Measurements from ENCODE around the gene IFT80.
A peak's percentile ranks its signal among the peaks of the same experiment; 100 is the strongest.

IFT80 gene
- total RNA-seq: 12.5 to 36.2 (median 22.3) reads per million in 4 experiments

GRCh38 chr3:160399125-160400029 lies at the start of gene IFT80, which contains the start of gene SMC4:
Gene IFT80 (minus strand): TSS chr3:160399225. CDS start chr3:160384600, 14,625 bp downstream.
Gene SMC4 (plus strand): TSS chr3:160399650. CDS start chr3:160400827, 1,177 bp downstream.
- peak; percentile 95 for DNase-seq

GRCh38 chr3:160447544-160447943 lies 48.5 kb upstream of the IFT80 start:
- no peak for DNase-seq

- DNase-seq: no peak
These were observed 47.6 kb upstream of the IFT80 start for GRCh38 chr3:160446522-160447056.

- no peak for DNase-seq
These were observed 46.8 kb upstream of the IFT80 start for GRCh38 chr3:160445854-160446253.

GRCh38 chr3:160444411-160444810 lies 45.4 kb upstream of the IFT80 start:
- no peak for DNase-seq

- DNase-seq: no peak
These were observed 41.7 kb upstream of the IFT80 start for GRCh38 chr3:160440687-160441086.

GRCh38 chr3:160437083-160437455 lies 38.0 kb upstream of the IFT80 start:
- no peak for DNase-seq

- DNase-seq: no peak
These were observed 36.7 kb upstream of the IFT80 start for GRCh38 chr3:160435747-160436146.

- DNase-seq: no peak
These were observed 36.1 kb upstream of the IFT80 start for GRCh38 chr3:160435095-160435494.

GRCh38 chr3:160434071-160434470 lies 35.0 kb upstream of the IFT80 start:
- DNase-seq: no peak

- DNase-seq: no peak
These were observed 28.9 kb upstream of the IFT80 start for GRCh38 chr3:160427832-160428424.

- no peak for DNase-seq
These were observed 18.3 kb upstream of the IFT80 start for GRCh38 chr3:160417311-160417710.

GRCh38 chr3:160413613-160414248 lies 14.7 kb upstream of the IFT80 start:
- peak; percentile 45 for DNase-seq

GRCh38 chr3:160412477-160412876 lies 13.5 kb upstream of the IFT80 start:
- no peak for DNase-seq

GRCh38 chr3:160409812-160410610 lies 11.0 kb upstream of the IFT80 start:
- DNase-seq: no peak

GRCh38 chr3:160403796-160404470 lies 4.9 kb upstream of the IFT80 start:
- no peak for DNase-seq

- no peak for DNase-seq
These were observed 4.1 kb upstream of the IFT80 start for GRCh38 chr3:160403028-160403545.

GRCh38 chr3:160402221-160403027 lies 3.4 kb upstream of the IFT80 start:
- no peak for DNase-seq

GRCh38 chr3:160401291-160402095 lies 2.5 kb upstream of the IFT80 start:
- DNase-seq: no peak

- DNase-seq: no peak
These were observed 1.7 kb upstream of the IFT80 start for GRCh38 chr3:160400702-160401150.
